HepG2 (cell line): Measurements from ENCODE around the gene MRPL38.

Experiments
- SMAD1 ChIP-seq: sonication (generic); formaldehyde crosslinking; IDR thresholded peaks from 2 replicates; pipeline ENCODE4 v1.4.0; 2020; ENCODE audit warnings: missing genetic modification reagents, low read depth, mild to moderate bottlenecking, borderline replicate concordance
- TF ChIP-seq, protein P1 (sequence below): IDR thresholded peaks from 2 replicates; pipeline ENCODE4 v1.6.1; 2016; ENCODE audit warnings: mild to moderate bottlenecking, missing biosample characterization, missing genetic modification reagents
- TF ChIP-seq, protein P2 (sequence below): sonication (generic); formaldehyde crosslinking; IDR thresholded peaks from 2 replicates; pipeline ENCODE4 v1.5.0; 2020; ENCODE audit warnings: mild to moderate bottlenecking, missing genetic modification reagents, moderate library complexity
- TF ChIP-seq, protein P3 (sequence below): sonication (generic); formaldehyde crosslinking; IDR thresholded peaks from 2 replicates; pipeline ENCODE4 v1.4.0; 2020; ENCODE audit warnings: mild to moderate bottlenecking, missing genetic modification reagents
- TF ChIP-seq, protein P4 (sequence below): sonication (generic); formaldehyde crosslinking; conservative IDR thresholded peaks from 2 replicates; pipeline ENCODE4 v1.4.0; 2020; ENCODE audit warnings: missing genetic modification reagents

DNA sequence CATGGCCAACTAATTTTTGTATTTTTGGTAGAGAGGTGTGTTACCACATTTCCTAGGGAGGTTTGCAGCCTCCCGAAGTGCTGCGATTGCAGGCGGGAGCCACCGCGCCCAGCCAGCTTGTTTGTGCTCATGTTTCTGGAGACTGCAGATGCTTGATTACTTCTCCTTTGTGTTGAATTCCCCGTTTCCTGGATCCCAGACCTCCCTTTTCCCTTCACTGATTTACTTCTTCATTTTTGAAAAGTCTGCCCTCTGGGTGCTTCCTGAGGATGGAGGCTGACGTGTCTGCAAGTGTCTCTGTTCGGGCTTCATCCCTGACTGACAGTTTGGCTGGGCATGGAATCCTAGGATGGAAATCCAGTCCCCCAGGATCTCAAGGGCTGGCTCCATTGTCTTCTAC, 19.3 kb downstream of the MRPL38 start:
- TF ChIP-seq, protein P1, sequence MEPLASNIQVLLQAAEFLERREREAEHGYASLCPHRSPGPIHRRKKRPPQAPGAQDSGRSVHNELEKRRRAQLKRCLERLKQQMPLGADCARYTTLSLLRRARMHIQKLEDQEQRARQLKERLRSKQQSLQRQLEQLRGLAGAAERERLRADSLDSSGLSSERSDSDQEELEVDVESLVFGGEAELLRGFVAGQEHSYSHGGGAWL (CRISPR knock-in tag): no peak
- TF ChIP-seq SMAD1 (CRISPR knock-in tag): no peak
- TF ChIP-seq, protein P2, sequence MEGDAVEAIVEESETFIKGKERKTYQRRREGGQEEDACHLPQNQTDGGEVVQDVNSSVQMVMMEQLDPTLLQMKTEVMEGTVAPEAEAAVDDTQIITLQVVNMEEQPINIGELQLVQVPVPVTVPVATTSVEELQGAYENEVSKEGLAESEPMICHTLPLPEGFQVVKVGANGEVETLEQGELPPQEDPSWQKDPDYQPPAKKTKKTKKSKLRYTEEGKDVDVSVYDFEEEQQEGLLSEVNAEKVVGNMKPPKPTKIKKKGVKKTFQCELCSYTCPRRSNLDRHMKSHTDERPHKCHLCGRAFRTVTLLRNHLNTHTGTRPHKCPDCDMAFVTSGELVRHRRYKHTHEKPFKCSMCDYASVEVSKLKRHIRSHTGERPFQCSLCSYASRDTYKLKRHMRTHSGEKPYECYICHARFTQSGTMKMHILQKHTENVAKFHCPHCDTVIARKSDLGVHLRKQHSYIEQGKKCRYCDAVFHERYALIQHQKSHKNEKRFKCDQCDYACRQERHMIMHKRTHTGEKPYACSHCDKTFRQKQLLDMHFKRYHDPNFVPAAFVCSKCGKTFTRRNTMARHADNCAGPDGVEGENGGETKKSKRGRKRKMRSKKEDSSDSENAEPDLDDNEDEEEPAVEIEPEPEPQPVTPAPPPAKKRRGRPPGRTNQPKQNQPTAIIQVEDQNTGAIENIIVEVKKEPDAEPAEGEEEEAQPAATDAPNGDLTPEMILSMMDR (CRISPR knock-in tag): no peak
- TF ChIP-seq, protein P3, sequence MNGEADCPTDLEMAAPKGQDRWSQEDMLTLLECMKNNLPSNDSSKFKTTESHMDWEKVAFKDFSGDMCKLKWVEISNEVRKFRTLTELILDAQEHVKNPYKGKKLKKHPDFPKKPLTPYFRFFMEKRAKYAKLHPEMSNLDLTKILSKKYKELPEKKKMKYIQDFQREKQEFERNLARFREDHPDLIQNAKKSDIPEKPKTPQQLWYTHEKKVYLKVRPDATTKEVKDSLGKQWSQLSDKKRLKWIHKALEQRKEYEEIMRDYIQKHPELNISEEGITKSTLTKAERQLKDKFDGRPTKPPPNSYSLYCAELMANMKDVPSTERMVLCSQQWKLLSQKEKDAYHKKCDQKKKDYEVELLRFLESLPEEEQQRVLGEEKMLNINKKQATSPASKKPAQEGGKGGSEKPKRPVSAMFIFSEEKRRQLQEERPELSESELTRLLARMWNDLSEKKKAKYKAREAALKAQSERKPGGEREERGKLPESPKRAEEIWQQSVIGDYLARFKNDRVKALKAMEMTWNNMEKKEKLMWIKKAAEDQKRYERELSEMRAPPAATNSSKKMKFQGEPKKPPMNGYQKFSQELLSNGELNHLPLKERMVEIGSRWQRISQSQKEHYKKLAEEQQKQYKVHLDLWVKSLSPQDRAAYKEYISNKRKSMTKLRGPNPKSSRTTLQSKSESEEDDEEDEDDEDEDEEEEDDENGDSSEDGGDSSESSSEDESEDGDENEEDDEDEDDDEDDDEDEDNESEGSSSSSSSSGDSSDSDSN (CRISPR knock-in tag): no peak
- TF ChIP-seq, protein P4, sequence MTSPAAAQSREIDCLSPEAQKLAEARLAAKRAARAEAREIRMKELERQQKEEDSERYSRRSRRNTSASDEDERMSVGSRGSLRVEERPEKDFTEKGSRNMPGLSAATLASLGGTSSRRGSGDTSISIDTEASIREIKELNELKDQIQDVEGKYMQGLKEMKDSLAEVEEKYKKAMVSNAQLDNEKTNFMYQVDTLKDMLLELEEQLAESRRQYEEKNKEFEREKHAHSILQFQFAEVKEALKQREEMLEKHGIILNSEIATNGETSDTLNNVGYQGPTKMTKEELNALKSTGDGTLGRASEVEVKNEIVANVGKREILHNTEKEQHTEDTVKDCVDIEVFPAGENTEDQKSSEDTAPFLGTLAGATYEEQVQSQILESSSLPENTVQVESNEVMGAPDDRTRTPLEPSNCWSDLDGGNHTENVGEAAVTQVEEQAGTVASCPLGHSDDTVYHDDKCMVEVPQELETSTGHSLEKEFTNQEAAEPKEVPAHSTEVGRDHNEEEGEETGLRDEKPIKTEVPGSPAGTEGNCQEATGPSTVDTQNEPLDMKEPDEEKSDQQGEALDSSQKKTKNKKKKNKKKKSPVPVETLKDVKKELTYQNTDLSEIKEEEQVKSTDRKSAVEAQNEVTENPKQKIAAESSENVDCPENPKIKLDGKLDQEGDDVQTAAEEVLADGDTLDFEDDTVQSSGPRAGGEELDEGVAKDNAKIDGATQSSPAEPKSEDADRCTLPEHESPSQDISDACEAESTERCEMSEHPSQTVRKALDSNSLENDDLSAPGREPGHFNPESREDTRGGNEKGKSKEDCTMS: no peak
